Limb (tissue), 2 donors: ENCODE measurements around the gene GRIP2.
A peak's percentile ranks its signal among the peaks of the same experiment; 100 is the strongest.

ENCODE experiments used
- DNase-seq, 2 donors: peaks; one replicate each; pipeline ENCODE4 v3.0.0-alpha.2; 2016; ENCODE audit errors: extremely low spot score in 2 of 2

GRIP2 gene

GRCh38 chr3:14453876-14454638 is 86.1 kb downstream of the GRIP2 start:
- peak; percentile 30 to 51 for DNase-seq

GRCh38 chr3:14452740-14453710 is 87.1 kb downstream of the GRIP2 start:
- DNase-seq = peak; percentile 89 to 92

GRCh38 chr3:14451844-14452739 is 88.0 kb downstream of the GRIP2 start:
- DNase-seq = no peak

- DNase-seq = no peak
Observed at GRCh38 chr3:14450922-14451606, 89.1 kb downstream of the GRIP2 start.

GRCh38 chr3:14450506-14450905 is 89.6 kb downstream of the GRIP2 start:
- DNase-seq = no peak

GRCh38 chr3:14448756-14449727 is 91.1 kb downstream of the GRIP2 start:
- no peak for DNase-seq

- no peak for DNase-seq
Observed at GRCh38 chr3:14448063-14448462, 92.1 kb downstream of the GRIP2 start.

- DNase-seq = no peak
Observed at GRCh38 chr3:14446988-14447570, 93.1 kb downstream of the GRIP2 start.

- DNase-seq = no peak
Observed at GRCh38 chr3:14445773-14446172, 94.4 kb downstream of the GRIP2 start.

- DNase-seq = no peak
Observed at GRCh38 chr3:14444380-14444779, 95.8 kb downstream of the GRIP2 start.

- DNase-seq = no peak
Observed at GRCh38 chr3:14441920-14442300, 98.2 kb downstream of the GRIP2 start.

GRCh38 chr3:14441240-14441919 is 98.8 kb downstream of the GRIP2 start:
- DNase-seq = no peak

GRCh38 chr3:14440531-14441239 is 99.5 kb downstream of the GRIP2 start:
- DNase-seq = peak in 1 of 2 donors; percentile 80

- no peak for DNase-seq
Observed at GRCh38 chr3:14440168-14440518, 100.0 kb downstream of the GRIP2 start.

- peak in 1 of 2 donors; percentile 67 for DNase-seq
Observed at GRCh38 chr3:14439501-14440167, 100.5 kb downstream of the GRIP2 start.
